GM10847 (cell line): ENCODE results near the gene BTAF1.

ENCODE experiments used
- POLR2A ChIP-seq: IDR thresholded peaks from 2 replicates; pipeline ENCODE4 v1.6.1; 2011; ENCODE audit not compliant: insufficient read length; ENCODE audit errors: extremely low read depth

Gene BTAF1

DNA sequence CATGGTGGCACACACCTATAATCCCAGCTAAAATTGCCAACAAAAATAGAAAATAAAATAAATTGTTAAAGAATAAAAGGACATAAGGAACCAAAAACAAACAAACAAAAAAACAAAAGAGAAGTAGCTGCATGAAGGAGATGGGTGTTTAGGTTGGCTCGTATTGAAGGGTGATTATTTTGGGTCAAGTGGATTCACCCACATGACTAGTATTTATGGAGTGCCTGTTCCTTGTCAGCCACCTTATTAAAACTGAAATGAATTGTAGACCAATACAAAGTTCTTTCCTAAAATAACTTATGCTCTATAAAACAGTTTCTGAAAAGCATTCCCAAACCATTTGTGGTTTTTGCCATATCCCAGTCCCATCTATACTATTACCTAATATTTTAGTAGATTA is 138.7 kb downstream of the BTAF1 start:
- TF ChIP-seq POLR2A, result no peak

DNA sequence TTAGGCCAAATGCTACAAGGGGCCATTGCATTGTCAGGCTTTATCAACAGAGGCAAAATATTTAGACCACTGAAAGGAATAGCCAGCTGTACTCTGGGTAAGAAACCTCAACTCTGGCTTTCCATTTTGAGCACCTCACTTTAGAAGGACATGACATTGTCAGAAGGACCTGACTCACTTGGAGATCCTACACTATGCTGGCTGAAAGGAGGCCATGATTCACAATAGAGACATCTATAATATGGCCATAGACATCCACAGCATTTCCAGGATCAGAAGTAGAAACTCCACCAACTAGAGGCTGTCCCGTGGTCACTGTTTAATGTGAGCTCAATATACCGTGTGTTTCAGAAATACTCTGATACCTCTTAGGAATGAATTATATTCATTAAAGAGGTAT is 140.9 kb downstream of the BTAF1 start:
- TF ChIP-seq POLR2A, result no peak

DNA sequence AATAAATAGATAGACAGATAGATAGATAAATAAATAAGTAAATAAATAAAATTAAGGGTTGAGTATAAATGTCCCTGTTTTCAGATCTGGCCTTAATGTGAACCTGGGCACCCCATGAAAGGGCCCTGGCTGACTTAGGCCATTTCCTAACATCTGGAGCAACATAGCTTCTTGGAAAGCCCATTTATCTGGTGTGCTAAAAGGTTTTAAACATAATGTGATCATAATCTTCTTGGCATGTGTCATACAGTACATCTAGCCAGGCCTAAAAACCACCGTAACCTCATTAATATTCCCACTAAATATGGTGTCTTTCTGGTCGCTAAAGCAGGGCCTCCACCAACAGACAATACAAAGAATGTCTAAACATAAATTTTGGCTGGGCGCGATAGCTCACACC is 142.8 kb downstream of the BTAF1 start:
- TF ChIP-seq POLR2A, result no peak

DNA sequence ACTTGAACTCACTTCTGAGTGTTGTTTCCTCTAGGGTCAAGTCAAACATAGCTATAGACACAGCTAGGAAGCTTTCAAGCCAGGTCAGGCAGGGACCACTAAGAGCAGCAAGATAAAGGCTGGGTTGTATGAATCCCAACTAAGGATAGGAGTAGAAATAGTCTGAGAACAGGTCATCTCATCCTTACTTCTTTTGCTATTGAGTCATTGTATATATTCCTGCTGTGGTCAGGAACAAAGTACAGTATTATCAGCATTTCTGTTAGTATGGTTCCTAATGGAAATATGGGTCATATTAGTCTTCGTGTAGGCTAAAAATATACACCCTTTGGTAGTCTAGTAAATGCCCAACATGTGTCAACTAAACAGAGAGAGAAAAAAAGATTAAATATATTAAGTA is 145.3 kb downstream of the BTAF1 start:
- TF ChIP-seq POLR2A, result no peak

DNA sequence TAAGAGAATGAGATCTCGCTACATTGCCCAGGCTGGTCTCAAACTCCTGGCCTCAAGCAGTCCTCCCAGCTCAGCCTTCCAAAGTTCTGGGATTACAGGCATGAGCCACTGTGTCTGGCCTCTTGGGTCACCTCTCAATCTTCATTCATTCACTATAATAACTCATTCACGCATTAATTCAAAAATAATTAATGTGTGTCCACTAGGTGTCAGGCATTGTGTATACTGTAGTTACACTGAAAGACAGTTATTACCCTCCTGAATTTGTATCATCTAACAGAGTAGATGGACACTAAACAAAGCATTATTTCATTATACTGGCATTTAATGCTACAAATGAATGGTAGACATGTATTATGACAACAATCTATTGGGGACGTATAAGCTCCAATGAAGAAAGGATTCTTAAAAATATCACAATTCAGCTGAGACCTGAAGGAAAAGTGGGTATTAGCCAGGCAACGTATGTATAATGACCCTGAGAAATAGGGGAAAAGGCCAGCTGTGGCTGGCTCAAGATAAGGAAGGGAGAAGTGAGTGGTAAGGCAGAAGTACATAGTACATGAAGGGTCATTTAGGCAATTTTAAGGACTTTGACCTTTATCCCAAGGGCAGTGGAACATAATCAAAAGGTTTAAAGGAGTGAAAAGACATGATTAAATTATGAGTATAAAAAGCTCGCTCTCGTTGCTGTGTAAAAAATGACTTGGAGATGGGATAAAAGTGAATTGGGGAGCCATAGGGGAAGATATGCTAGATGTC is 150.7 kb downstream of the BTAF1 start:
- TF ChIP-seq POLR2A, result no peak

DNA sequence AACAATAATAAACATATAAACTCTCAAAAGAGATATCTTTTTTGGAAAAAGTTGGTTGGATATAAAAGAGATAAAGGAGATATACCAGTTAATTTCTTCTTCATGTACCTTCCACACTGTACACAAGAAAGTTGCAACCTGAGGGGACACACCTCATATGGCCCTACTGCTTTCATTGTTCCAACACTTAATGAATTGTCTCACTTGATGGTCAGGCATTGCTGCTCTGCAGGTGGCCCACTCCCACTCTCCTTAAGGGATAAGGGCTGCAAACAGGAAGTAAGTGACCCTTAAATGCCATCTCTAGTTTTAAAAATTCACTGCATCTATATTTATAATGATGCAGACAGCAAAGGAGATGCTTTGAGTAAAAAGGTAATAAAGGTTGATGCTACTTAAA is 152.3 kb downstream of the BTAF1 start:
- no peak for TF ChIP-seq POLR2A

DNA sequence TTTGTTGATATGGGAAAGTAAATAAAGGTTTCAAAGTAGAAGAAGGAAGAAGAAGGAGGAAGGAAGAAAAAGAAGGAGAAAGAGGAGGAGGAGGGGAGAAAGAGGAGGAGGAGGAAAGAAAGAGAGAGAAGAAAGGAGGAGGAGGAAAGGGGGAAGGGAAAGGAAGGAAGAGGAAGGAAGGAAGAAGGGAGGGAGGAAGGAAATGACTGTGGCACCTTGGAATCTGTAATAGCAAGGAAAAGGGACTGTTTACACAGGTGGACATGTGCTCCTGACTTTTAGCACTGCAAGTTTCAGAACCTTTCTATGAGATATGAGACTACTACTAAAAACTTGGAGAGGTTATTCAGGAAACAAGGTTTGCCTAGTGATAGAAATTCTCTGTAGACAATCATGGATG is 153.2 kb downstream of the BTAF1 start:
- no peak for TF ChIP-seq POLR2A

DNA sequence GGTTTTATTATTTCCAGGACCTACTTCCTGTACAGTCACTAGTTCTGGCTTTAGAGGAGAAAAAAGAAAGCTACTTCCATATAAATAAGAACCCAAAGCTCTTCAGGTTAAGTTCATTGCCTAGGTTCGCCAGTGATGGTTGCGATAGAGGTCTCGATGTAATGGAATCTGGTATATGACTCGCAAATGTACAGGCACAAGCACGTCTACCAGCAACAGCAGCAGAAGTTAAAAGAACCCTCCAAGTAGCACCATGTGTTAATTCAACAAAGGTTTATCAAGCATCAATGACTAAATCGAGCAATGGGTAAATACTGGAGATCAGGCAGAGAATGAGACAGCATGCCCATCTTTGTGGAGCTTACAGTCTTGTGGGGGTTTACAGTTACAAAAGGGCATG is 155.4 kb downstream of the BTAF1 start:
- TF ChIP-seq POLR2A, result no peak
